ENCODE measurements around the gene DDX25. TPM values are rescaled to one million over a fixed set of nuclear protein-coding genes. Genes with fewer than 3 reads are reported as not detected.

Gene DDX25
- total and polyA plus RNA-seq, 5 donors = 0.05 TPM; not detected in 4

DNA sequence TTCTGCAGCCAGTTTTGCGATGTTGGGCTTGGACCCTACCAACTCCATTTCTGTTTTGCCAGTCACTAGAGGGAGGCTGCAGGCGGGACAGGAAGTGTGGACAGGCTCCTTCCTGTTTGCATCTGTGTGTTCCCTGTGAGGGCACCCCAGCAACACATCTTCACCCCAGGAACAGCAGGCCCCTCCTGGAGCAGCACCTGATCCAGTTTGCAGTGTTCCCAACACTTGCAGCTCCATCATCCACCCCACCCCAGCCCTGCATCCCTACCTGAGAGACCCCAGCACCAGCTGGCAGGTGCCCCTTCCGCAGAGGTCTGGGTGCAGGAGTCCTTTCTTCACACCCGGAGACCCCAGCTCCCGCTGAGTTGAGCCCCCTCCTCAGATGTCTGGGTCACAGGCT lies 34.1 kb downstream of the DDX25 start:
- ATAC-seq (no peak), DNase-seq (no peak)
- intact Hi-C loops (cut with DNase I) = no loop called here
- H3K4me1 ChIP-seq (ENCODE audit: control insufficient read depth, insufficient read depth, low read length) = no peaks in the 10 kb centered on the region
- no peak overlapping the region for H3K27ac ChIP-seq (ENCODE audit: low read length)
- H3K4me3 ChIP-seq (ENCODE audit: low read length) = no peak overlapping the region
- H3K27me3 ChIP-seq (ENCODE audit: control insufficient read depth, insufficient read depth) = no peaks in the 10 kb centered on the region
- 89% methylated on average over 5 of the region's 5 CpGs for WGBS
- no peaks in the 10 kb centered on the region for H3K9me3 ChIP-seq (ENCODE audit: control insufficient read depth, low read length)

DNA sequence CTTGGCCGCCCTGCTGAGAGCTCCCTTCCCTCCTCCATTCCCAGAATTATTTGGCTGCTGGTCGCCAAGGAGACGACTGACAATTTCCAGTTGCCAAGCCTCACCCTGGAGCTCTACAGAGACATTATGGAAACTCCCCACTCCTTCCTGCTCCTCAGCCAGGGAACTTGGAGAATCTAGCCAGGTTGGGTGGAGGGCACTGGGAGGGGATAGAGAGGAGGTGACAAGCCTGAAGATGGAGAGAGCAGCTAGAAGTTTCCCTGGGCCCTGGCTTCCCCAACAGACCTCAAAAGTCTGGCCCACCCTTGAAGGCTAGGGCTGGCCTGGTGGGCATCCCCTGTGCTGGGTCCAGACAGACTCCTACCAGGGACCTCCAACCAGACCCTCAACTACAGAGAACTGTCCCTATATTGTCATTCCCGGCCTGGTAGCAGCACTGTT lies 34.8 kb downstream of the DDX25 start:
- Histone ChIP-seq H3K9me3 (ENCODE audit: control insufficient read depth, low read length) (no peaks in the 10 kb centered on the region), H3K27ac (ENCODE audit: low read length) (no peak overlapping the region), H3K27me3 (ENCODE audit: control insufficient read depth, insufficient read depth) (no peaks in the 10 kb centered on the region), H3K4me1 (ENCODE audit: control insufficient read depth, insufficient read depth, low read length) (no peaks in the 10 kb centered on the region), H3K4me3 (ENCODE audit: low read length) (no peak overlapping the region)
- ATAC-seq = peak; percentile 38 to 68
- intact Hi-C loops (cut with DNase I) = no loop called here
- peak in 2 of 3 donors; percentile 45 to 67 for DNase-seq
- WGBS = 42% methylated on average over 4 of the region's 4 CpGs

DNA sequence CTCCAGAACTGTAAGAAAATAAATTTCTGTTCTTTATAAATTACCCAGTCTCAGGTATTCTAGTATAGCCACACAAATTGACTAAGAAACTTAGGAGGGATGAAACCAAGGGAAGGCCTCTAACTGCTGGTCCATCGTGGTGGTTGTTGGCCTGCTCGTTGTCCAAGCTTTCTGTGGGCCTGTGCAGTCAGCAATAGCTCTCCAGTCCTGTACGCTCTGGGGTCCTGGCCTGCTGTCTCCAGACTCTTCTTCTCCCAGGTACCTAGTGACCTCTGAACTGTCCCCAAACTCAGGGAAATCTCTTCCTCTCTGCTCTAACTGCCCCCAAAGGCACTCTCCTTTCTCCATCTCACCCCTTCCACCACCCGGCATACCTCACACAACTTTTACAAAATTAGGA lies 35.8 kb downstream of the DDX25 start:
- H3K27me3 ChIP-seq (ENCODE audit: control insufficient read depth, insufficient read depth) = no peaks in the 10 kb centered on the region
- no peak for ATAC-seq
- no peak for DNase-seq
- no peak overlapping the region for H3K27ac ChIP-seq (ENCODE audit: low read length)
- 96% methylated on average over 4 of the region's 4 CpGs for WGBS
- no peaks in the 10 kb centered on the region for H3K4me1 ChIP-seq (ENCODE audit: control insufficient read depth, insufficient read depth, low read length)
- H3K4me3 ChIP-seq (ENCODE audit: low read length) = no peak overlapping the region
- intact Hi-C loops (cut with DNase I) = loop anchor here in 2 of 4 donors (10.0 kb wide), 2 partner anchors 95 to 245 kb away; no protein-coding TSS in a partner anchor
- no peaks in the 10 kb centered on the region for H3K9me3 ChIP-seq (ENCODE audit: control insufficient read depth, low read length)

DNA sequence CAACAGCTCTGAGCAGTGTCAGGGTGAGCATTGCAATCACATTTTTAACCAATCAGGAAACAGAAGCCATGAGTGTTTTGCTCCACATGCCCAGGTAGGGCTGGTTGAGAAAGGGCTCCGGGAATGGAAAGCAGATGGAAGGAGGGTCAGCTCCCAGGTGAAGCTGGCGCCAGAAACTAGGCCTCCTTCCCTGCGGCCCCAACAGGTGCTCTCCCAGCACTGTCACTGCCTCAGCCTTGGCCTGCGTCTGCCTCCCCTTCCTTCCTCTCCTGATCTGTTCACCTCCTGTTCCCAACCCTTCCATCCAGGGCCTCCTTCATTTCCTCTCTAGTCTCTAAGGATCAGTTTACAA lies 36.9 kb downstream of the DDX25 start:
- H3K4me1 ChIP-seq (ENCODE audit: control insufficient read depth, insufficient read depth, low read length) = no peaks in the 10 kb centered on the region
- 79% methylated on average over 4 of the region's 4 CpGs for WGBS
- DNase-seq (no peak), ATAC-seq (no peak)
- no peaks in the 10 kb centered on the region for H3K9me3 ChIP-seq (ENCODE audit: control insufficient read depth, low read length)
- H3K27me3 ChIP-seq (ENCODE audit: control insufficient read depth, insufficient read depth) = no peaks in the 10 kb centered on the region
- H3K27ac ChIP-seq (ENCODE audit: low read length) = no peak overlapping the region
- intact Hi-C loops (cut with DNase I) = loop anchor here in 2 of 4 donors (10.0 kb wide), 2 partner anchors 94 to 244 kb away; no protein-coding TSS in a partner anchor
- no peak overlapping the region for H3K4me3 ChIP-seq (ENCODE audit: low read length)

DNA sequence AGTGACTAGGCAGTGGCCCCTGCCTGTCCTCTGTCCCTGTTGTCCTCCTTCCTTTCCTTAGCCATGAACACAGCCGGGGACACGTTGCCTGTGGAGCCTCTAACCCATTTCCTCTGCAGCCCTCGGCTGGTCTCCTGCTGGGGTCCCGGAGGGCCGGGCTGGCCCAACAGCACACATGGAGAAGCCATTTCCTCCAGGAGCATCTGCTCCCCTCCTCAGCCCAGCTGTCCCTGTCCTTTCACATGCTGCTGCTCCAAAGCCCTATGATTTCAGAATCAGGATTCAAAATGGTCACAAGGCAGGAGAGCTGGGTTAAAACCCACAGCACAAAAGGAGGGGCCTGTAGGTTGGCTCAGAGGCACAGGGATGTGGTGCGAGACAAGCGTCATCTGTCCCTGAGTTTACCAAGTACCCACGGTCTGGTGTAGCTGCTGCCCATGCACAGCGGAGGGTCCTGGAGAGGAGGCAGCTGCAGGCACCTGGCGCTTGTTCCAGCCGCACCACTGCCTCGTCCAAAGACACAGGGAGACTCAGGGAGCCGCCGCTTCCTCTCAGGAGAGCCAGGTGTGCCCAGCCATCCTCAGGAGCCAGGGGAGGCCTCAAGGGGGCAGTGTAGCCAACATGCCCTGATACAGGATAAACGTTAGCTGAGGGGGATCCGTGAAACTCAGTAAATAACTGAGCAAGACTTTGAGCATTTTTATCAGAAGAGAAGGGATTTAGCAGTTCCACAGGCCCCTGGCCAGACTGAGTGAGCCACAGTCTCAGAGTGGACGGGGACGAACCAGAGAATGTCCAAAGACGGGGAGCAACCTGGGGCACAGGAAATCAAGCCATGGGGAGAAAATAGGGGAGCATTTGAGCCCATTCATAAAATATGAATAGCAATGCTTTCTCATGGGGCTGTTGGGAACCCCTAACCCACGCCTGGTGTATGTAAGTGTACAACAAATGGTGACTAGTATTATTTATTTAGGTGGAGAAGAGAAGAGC lies 37.6 kb downstream of the DDX25 start:
- no peaks in the 10 kb centered on the region for H3K9me3 ChIP-seq (ENCODE audit: control insufficient read depth, low read length)
- H3K27ac ChIP-seq (ENCODE audit: low read length) = no peak overlapping the region
- H3K4me3 ChIP-seq (ENCODE audit: low read length) = no peak overlapping the region
- H3K4me1 ChIP-seq (ENCODE audit: control insufficient read depth, insufficient read depth, low read length) = no peaks in the 10 kb centered on the region
- intact Hi-C loops (cut with DNase I) = loop anchor here in 2 of 4 donors (10.0 kb wide), 2 partner anchors 93 to 243 kb away; no protein-coding TSS in a partner anchor
- no peaks in the 10 kb centered on the region for H3K27me3 ChIP-seq (ENCODE audit: control insufficient read depth, insufficient read depth)
- ATAC-seq (peak; percentile 70 to 72), DNase-seq (peak; percentile 52 to 85 (median 78))
- whole genome bisulfite sequencing = 30% methylated on average over 20 of the region's 20 CpGs

DNA sequence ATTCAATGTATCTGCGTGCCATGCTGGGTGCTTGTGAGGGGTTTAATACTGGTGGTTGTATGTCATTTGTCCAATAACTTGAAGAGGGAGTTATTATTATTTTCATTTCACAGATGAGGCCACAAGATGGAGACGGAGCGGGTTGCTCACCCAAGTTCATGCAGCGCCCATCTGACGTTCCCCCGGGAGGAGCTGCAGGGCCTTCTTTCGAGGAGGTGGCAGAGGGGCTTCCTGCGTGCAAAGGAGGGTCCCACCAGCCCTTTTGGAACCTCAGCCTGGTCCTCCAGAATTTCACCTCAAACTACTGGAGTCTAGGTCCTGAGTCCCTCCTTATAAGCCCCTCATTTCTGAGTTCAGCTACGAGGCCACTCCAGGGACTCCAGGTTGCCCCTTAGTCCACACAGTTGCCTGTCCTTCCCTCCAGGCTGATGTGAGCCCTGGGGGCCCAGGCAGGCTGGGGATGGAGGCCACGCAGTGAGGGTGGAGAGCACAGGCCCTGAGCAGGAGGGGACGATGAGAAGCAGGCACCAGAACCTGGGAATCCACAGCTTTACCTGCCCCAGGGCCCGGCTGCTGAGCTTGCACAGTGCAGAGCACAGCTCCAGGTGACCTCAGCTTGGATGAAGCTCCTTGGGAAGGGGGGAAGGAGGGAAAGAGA lies 38.6 kb downstream of the DDX25 start:
- Histone ChIP-seq H3K27ac (ENCODE audit: low read length) (no peak overlapping the region), H3K9me3 (ENCODE audit: control insufficient read depth, low read length) (no peaks in the 10 kb centered on the region), H3K4me1 (ENCODE audit: control insufficient read depth, insufficient read depth, low read length) (no peaks in the 10 kb centered on the region), H3K27me3 (ENCODE audit: control insufficient read depth, insufficient read depth) (no peaks in the 10 kb centered on the region), H3K4me3 (ENCODE audit: low read length) (no peak overlapping the region)
- 95% methylated on average over 12 of the region's 12 CpGs for WGBS
- intact Hi-C loops (cut with DNase I) = loop anchor here in 2 of 4 donors (10.0 kb wide), 2 partner anchors 92 to 242 kb away; no protein-coding TSS in a partner anchor
- no peak for ATAC-seq
- DNase-seq = no peak

DNA sequence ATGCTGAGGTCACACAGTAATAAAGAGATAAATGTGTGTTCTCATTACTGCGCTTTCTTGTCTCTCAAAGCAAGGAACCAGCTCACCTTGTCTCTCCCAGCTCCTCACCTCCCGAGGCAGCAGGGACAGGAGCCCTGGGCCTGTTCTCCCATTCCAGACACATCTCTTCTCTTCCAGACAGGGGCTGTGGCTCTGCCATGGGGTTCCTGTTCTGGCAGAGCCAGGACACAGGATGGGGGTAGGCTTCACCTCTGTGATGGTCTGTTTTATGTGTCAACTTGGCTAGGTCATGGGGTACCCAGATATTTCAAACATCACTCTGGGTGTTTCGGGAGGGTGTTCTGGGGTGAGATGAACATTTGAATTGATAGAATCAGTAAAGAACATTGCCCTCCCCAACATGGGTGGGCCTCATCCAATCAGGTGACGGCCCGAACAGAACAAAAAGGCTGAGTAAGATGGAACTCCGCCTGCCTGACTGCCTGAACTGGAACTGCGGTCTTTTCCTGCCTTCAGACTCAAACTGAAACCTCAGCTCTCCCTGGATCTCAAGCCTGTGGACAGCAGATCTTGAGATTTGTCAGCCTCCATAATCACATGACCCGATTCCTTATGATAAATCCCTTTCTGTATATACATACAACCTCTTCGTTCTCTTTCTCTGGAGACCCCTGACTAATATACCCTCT lies 39.5 kb downstream of the DDX25 start:
- ATAC-seq (no peak), DNase-seq (no peak)
- H3K27ac ChIP-seq (ENCODE audit: low read length) = no peak overlapping the region
- no peaks in the 10 kb centered on the region for H3K9me3 ChIP-seq (ENCODE audit: control insufficient read depth, low read length)
- no peaks in the 10 kb centered on the region for H3K27me3 ChIP-seq (ENCODE audit: control insufficient read depth, insufficient read depth)
- H3K4me1 ChIP-seq (ENCODE audit: control insufficient read depth, insufficient read depth, low read length) = no peaks in the 10 kb centered on the region
- 98% methylated on average over 9 of the region's 9 CpGs for WGBS
- intact Hi-C loops (cut with DNase I) = loop anchor here in 2 of 4 donors (10.0 kb wide), 2 partner anchors 91 to 241 kb away; no protein-coding TSS in a partner anchor
- no peak overlapping the region for H3K4me3 ChIP-seq (ENCODE audit: low read length)

DNA sequence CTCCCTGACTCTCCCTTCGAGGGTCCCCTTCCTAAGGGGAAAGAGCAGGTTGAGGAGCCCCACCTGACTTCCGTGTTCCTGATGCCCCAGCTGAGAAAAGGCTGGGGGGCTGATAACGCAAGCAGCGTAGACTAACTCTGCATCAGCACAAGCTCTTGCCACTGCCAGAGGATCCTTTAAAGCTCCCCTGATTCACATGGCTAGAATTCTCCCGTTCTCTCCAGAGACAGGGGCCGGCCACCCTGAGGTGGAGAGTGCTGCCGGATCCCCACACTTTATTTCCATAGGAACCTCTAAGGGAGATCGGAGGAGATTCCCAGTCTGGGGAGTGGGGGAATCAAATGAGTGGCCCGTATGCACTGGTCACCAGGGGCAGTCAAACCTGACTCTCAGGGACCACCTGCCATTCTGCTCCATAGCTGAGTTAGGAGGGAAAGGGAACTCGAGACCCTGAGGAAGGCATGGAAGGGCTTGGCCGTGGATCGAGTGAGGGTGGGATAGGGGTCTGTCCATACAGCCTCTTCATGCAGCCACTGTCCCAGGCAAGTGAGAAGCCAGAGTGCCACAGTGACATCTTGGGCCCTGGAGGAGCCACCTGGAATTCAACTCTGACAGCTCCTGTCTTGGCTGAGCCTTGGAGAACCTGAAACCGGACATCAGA lies 40.2 kb downstream of the DDX25 start:
- Histone ChIP-seq H3K4me1 (ENCODE audit: control insufficient read depth, insufficient read depth, low read length) (no peaks in the 10 kb centered on the region), H3K9me3 (ENCODE audit: control insufficient read depth, low read length) (no peaks in the 10 kb centered on the region), H3K27me3 (ENCODE audit: control insufficient read depth, insufficient read depth) (no peaks in the 10 kb centered on the region), H3K27ac (ENCODE audit: low read length) (no peak overlapping the region), H3K4me3 (ENCODE audit: low read length) (no peak overlapping the region)
- intact Hi-C loops (cut with DNase I) = loop anchor here in 2 of 4 donors (10.0 kb wide), 2 partner anchors 90 to 240 kb away; no protein-coding TSS in a partner anchor
- 87% methylated on average over 13 of the region's 13 CpGs for WGBS
- no peak for DNase-seq
- ATAC-seq = no peak

DNA sequence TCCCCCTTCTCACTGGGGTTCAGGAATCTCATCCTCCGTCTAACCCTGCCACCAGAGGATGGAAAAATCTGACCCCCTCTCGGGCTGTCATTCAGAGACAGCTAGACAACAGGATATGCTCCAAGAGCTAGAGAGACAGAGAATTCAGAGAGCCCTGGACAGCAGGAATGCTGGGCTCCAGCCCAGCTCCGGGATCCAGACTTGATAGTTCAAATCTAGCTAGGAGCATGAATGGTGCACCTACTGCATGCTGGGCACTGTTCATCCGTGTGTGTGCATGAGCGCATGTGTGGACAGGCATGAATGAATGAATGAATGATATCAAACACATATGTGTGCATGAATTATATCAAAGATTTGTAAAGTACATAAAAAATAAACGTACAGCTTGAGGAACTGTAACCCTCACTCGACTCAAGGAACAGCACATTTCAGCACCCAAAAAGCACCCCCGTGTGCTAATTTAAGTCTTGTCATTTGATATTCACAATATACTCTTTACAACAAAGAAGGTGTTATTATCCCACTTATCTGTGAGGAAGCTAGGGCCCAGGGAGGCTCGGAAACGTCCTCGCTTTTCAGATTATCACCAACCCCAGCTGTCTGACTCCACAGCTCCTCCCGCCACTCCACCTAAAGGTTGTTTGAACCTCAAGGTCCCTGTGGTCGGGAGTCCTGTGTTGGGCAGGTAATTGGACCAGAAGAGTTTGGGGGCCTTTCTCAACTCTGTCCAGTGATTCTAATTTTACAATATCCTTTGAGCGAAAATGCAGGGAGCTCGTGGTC lies 40.9 kb downstream of the DDX25 start:
- no peak for DNase-seq
- H3K4me3 ChIP-seq (ENCODE audit: low read length) = no peak overlapping the region
- H3K27ac ChIP-seq (ENCODE audit: low read length) = no peak overlapping the region
- no peak for ATAC-seq
- no peaks in the 10 kb centered on the region for H3K27me3 ChIP-seq (ENCODE audit: control insufficient read depth, insufficient read depth)
- intact Hi-C loops (cut with DNase I) = loop anchor here in 2 of 4 donors (10.0 kb wide), 2 partner anchors 90 to 240 kb away; no protein-coding TSS in a partner anchor
- no peaks in the 10 kb centered on the region for H3K9me3 ChIP-seq (ENCODE audit: control insufficient read depth, low read length)
- H3K4me1 ChIP-seq (ENCODE audit: control insufficient read depth, insufficient read depth, low read length) = no peaks in the 10 kb centered on the region
- 70% methylated on average over 15 of the region's 15 CpGs for WGBS

Measured in right cardiac atrium (tissue), 5 donors.